Measurements from ENCODE around the gene SEZ6L.

DNA sequence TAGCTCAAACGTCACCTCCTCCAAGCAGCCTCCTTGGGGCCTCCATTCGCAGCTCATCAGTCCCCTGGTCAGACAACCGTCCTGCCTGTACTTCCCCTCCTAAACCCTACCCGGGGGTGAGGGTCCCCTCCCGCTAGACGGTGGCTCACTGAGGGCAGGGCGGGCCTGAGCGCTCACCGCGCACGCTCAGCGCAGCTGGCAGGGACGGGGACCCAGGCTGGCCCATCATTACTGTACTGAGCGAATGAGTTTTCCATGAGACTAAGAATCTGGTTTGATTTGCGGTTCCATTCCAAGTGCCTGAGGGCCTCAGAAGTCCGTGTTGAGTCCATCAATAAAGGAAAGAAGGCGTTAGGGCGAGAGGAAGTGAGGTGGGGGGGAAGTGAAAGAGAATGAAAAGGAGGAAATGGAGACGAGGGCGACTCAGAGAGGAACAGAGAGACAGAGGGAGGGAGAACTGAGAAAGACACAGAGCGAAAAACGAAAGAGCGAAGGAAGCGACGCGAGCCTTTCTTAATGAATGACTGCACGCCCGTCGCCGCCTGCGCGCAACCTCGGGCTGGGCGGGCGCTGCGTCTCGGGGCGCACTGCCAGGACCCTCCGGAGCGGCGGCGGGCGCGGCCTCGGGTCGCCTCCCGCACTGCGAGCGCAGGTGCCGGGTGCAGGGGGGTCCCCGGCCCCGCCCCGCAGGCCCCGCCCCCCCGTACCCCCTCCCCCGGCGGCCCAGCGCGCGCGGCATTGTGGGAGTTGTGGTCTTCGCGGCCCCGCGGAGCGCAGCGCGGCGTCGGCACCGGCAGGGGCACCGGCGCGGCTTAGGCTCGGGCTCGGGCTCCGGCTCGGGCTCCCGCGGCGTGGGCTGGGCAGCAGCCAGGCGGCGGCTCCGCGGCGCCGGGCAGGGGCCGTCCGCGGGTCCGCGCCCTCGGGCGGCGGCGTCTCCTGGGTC is 259.5 kb downstream of the SEZ6L start, which contains the start of gene ASPHD2:
- TF ChIP-seq, protein P1, sequence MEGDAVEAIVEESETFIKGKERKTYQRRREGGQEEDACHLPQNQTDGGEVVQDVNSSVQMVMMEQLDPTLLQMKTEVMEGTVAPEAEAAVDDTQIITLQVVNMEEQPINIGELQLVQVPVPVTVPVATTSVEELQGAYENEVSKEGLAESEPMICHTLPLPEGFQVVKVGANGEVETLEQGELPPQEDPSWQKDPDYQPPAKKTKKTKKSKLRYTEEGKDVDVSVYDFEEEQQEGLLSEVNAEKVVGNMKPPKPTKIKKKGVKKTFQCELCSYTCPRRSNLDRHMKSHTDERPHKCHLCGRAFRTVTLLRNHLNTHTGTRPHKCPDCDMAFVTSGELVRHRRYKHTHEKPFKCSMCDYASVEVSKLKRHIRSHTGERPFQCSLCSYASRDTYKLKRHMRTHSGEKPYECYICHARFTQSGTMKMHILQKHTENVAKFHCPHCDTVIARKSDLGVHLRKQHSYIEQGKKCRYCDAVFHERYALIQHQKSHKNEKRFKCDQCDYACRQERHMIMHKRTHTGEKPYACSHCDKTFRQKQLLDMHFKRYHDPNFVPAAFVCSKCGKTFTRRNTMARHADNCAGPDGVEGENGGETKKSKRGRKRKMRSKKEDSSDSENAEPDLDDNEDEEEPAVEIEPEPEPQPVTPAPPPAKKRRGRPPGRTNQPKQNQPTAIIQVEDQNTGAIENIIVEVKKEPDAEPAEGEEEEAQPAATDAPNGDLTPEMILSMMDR (conservative IDR thresholded peaks at IDR 0.05; ENCODE audit: low read depth, low read length) = no peak
- TF ChIP-seq EZH2 (IDR thresholded peaks at IDR 0.05; ENCODE audit: low read length, unreplicated experiment) = no peak
